ENCODE measurements around the gene SLC45A1.

The SLC45A1 gene

DNA sequence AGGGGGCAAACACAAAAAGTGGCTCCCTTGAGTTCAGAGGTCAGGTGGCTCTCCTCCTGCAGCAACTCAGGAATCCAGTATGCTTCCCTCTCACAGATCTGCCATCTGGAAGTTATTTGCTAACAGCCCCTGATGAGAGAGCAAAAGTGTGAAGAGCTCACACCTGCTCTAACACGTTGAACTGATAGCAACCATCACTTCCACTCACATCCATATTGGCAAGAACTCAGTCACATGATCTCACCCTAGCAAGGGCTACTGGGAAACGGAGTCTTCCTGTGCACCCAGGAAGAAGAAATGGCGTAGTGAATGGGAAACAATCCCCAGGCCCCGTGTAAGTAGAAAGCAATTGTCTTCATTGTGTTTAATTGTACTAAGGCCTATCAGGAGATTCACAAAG is 20.7 kb upstream of the SLC45A1 start:
- no peak for DNase-seq (ENCODE audit: low spot score)

DNA sequence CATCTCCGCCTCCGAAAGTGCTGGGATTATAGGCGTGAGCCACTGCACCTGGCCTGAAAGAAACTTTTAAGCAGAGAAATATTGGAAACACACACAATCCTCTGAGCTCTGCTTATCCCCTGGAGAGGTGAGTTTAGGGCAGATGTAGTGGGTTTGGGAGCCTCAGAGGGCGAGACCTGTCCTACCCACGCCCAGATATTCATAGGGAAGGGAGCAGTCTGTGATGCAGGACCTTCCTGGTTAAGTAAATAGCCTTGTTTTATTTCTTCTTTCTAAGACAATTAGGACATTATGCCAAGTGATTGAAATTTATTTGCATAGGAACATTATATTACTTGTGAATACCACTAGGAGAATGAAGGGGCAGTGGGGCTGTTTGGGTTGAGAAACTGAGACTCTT is 18.0 kb upstream of the SLC45A1 start:
- no peak for DNase-seq (ENCODE audit: low spot score)
- TF ChIP-seq, protein P1, sequence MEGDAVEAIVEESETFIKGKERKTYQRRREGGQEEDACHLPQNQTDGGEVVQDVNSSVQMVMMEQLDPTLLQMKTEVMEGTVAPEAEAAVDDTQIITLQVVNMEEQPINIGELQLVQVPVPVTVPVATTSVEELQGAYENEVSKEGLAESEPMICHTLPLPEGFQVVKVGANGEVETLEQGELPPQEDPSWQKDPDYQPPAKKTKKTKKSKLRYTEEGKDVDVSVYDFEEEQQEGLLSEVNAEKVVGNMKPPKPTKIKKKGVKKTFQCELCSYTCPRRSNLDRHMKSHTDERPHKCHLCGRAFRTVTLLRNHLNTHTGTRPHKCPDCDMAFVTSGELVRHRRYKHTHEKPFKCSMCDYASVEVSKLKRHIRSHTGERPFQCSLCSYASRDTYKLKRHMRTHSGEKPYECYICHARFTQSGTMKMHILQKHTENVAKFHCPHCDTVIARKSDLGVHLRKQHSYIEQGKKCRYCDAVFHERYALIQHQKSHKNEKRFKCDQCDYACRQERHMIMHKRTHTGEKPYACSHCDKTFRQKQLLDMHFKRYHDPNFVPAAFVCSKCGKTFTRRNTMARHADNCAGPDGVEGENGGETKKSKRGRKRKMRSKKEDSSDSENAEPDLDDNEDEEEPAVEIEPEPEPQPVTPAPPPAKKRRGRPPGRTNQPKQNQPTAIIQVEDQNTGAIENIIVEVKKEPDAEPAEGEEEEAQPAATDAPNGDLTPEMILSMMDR (IDR thresholded peaks at IDR 0.05; ENCODE audit: extremely low read depth, missing control alignments) = no peak

More for the DNA sequence above, 20.7 kb upstream of the SLC45A1 start:
- TF ChIP-seq, protein P1 (IDR thresholded peaks at IDR 0.05; ENCODE audit: extremely low read depth, missing control alignments) = no peak

DNA sequence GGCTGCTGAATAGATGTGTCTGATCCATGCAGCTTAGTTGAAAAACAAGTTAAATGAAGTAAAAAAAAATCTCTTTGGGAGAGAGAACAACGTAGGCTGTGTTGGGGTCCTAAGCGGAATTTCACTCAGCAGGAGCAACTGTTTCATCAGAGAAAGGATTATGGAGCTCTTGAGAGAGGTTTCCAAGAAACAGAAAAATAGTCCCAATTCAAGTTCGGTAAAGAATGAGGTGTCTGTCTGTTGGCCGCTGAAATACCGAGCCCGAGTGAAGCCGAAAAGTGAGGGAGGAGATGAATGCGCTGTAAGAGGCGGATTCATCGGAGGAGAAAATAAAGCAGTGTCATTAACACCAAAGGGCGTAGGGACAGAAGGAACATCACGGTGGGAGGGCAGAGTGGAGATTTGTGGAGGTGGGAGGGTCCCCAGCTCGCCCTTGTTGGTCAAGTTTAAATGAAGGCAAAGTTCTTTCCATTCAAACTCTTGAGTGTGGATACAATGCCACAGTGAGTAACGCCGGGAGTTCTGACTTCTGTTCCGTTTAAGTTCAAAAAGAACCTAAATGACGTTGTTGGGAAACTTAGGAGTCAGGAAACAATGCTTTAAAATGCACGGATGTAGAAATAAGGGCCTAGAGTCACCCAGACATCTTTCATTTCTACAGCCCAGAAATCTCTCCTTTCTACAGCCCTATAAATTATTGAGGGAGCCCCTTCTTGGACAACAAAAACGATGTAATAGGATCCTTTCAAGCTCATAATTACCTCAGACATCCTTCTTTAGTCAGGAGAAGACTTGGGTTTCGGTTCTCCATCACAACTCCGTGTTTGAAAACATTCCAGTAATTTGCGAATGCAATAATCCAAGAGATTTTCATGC is 15.6 kb upstream of the SLC45A1 start:
- TF ChIP-seq, protein P1 (IDR thresholded peaks at IDR 0.05; ENCODE audit: extremely low read depth, missing control alignments) = no peak
- DNase-seq (ENCODE audit: low spot score) = no peak

DNA sequence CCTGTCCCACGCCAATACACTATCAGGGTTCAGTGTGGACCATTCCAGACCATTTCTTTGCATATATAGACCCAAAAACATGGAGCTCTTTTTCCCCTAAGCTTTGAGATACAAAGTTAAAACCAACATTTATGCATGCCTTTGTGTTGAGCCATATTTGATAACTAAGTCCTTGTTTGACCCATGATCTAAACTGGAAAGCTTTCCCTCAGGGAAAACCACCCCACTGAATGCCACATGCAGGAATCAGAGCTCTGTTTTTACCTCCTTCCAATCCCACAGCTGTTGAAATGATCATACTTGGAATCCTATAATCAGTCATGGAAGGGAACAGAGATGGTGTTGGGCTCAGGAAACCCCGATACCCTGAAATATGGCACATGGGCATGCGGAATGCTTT is 14.8 kb upstream of the SLC45A1 start:
- TF ChIP-seq, protein P1 (IDR thresholded peaks at IDR 0.05; ENCODE audit: extremely low read depth, missing control alignments) = no peak

DNA sequence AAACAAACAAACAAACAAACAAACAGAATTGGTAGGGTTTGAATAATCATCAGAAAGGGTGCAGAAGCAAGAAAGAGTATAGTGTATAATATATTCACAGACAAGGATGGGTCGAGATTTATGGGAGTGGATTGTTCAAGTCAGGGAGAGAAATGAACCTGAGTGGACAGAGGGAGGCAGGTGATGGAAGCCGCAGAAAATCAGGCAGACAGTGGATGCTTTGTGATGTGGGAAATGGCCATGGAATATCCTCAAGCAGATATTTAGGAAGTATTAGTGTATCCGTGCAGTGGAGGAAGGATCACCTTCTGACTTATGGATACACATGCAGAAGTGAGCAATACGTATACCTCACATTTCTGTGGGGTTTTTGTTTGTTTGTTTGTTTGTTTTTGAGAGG is 14.0 kb upstream of the SLC45A1 start:
- TF ChIP-seq, protein P1 (IDR thresholded peaks at IDR 0.05; ENCODE audit: extremely low read depth, missing control alignments) = no peak
- DNase-seq (ENCODE audit: low spot score) = no peak

More for the DNA sequence above, 14.8 kb upstream of the SLC45A1 start:
- DNase-seq (ENCODE audit: low spot score) = no peak

DNA sequence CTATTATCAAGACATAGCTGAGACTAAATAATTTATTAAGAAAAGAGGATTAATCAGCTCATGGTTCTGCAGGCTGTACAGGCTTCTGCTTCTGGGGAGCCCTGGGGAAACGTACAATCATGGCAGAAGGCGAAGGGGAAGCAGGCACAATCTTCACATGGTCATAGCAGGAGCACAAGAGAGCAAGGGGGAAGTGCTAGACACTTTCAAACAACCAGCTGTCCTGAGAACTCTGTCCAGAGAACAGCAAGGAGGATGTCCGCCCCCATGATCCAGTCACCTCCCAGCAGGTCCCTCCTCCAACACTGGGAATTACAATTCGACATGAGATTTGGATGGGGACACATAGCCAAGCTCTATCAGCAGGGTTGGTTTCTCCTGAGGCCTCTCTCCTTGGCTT is 10.3 kb upstream of the SLC45A1 start:
- DNase-seq (ENCODE audit: low spot score) = no peak
- TF ChIP-seq, protein P1 (IDR thresholded peaks at IDR 0.05; ENCODE audit: extremely low read depth, missing control alignments) = no peak

DNA sequence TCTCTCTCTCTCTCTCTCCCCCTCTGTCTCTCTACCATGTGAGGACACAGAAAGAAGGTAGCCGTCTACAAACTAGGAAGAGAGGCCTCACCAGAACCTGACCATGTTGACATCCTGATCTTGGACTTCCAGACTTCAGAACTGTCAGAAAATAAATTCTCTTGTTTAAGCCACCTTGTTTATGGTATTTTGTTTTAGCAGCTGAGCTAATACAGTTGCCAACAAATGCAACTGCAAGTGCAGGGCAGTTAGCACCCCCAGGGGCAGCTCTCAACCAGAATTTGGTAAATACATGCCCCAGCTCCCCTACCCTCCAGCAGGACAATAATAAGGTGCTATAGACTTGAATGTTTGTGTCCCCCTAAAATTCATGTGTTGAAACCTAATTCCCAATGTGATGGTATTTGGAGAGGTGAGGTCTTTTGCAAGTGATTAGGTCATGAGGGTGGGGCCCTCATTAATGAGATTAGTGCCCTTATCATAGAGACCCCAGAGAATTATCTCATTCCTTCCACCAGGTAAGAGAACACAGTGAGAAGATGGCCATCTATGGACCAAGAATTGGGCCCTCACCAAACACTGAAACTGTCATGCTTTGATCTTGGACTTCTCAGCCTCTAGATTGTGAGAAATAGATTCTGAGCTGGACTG is 6.7 kb upstream of the SLC45A1 start:
- DNase-seq (ENCODE audit: low spot score) = no peak

More for the DNA sequence above, 6.7 kb upstream of the SLC45A1 start:
- TF ChIP-seq, protein P1 (IDR thresholded peaks at IDR 0.05; ENCODE audit: extremely low read depth, missing control alignments) = no peak
